Osteocyte (in vitro differentiated cells): Measurements from ENCODE around the gene WWTR1. TPM values are rescaled to one million over a fixed set of nuclear protein-coding genes. Genes with fewer than 3 reads are reported as not detected.

Experiments used
- DNase-seq: peaks from one replicate; pipeline ENCODE4 v3.0.0; 2021; ENCODE audit warnings: mixed read lengths; ENCODE audit not compliant: unreplicated experiment; ENCODE audit errors: extremely low spot score
- H3K27ac Mint-ChIP-seq: one replicate; pipeline ENCODE4 v1.8.0; 2021; ENCODE audit warnings: mild to moderate bottlenecking, mixed read lengths; ENCODE audit not compliant: unreplicated experiment
- H3K27me3 Mint-ChIP-seq: one replicate; pipeline ENCODE4 v1.8.0; 2021; ENCODE audit warnings: mixed read lengths; ENCODE audit not compliant: unreplicated experiment
- H3K36me3 Mint-ChIP-seq: one replicate; pipeline ENCODE4 v1.8.0; 2021; ENCODE audit warnings: mixed read lengths; ENCODE audit not compliant: unreplicated experiment
- H3K4me1 Mint-ChIP-seq: one replicate; pipeline ENCODE4 v1.8.0; 2021; ENCODE audit warnings: mixed read lengths; ENCODE audit not compliant: unreplicated experiment
- H3K4me3 Mint-ChIP-seq: one replicate; pipeline ENCODE4 v1.8.0; 2021; ENCODE audit warnings: mild to moderate bottlenecking, moderate library complexity, mixed read lengths; ENCODE audit not compliant: unreplicated experiment
- H3K9me3 Mint-ChIP-seq: one replicate; pipeline ENCODE4 v1.8.0; 2021; ENCODE audit warnings: mixed read lengths; ENCODE audit not compliant: unreplicated experiment
- total RNA-seq: library from RNA; stranded (reverse); gene quantifications from 2 replicates; pipeline ENCODE4 v1.2.1, GENCODE V29; 2021
- TF ChIP-seq, protein P1 (sequence below): fragments of 200-600 bp; sonication (generic); IDR thresholded peaks from 2 replicates; pipeline ENCODE4 v1.5.0; 2021; ENCODE audit warnings: antibody characterized with exemption, mild to moderate bottlenecking, moderate library complexity

Gene WWTR1
- total RNA-seq, 1 donor from 2014 or later: 120 TPM

DNA sequence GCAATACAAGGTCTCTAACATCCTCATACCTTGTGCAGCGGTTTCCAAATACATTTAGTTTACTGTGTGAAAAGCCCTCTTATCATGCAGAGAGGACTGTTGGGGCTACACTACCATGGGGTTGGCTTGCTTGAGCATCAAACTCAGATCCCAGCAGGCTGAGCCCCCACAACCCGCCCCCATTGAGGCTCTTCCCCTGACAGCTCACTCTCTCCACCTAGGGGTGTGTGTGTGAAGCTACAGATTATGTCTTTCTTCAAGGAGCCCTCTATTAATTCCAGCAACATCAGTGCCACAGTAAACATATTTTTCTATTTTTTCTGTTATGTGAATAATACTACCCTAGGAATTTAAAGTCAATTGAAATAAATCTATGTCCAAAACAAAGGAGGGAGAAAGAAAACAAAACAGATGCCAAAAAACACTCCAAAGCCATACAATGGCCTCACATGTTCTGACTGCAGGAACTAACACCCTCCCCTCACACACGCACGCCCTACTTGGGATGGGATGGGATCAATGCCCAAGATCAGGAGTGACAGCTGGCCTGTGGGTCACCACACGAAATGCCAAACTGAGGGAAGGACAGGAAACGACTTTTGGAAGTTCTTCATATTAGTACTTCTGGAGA is 168.7 kb downstream of the WWTR1 start:
- TF ChIP-seq, protein P1, sequence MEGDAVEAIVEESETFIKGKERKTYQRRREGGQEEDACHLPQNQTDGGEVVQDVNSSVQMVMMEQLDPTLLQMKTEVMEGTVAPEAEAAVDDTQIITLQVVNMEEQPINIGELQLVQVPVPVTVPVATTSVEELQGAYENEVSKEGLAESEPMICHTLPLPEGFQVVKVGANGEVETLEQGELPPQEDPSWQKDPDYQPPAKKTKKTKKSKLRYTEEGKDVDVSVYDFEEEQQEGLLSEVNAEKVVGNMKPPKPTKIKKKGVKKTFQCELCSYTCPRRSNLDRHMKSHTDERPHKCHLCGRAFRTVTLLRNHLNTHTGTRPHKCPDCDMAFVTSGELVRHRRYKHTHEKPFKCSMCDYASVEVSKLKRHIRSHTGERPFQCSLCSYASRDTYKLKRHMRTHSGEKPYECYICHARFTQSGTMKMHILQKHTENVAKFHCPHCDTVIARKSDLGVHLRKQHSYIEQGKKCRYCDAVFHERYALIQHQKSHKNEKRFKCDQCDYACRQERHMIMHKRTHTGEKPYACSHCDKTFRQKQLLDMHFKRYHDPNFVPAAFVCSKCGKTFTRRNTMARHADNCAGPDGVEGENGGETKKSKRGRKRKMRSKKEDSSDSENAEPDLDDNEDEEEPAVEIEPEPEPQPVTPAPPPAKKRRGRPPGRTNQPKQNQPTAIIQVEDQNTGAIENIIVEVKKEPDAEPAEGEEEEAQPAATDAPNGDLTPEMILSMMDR: peak; percentile 68
- Mint-ChIP-seq H3K4me1 (peaks cover 12% of the 10 kb centered on the region), H3K27me3 (no peaks in the 10 kb centered on the region), H3K27ac (no peak overlapping the region), H3K36me3 (no peaks in the 10 kb centered on the region), H3K9me3 (no peaks in the 10 kb centered on the region), H3K4me3 (no peak overlapping the region)
- no peak for DNase-seq

DNA sequence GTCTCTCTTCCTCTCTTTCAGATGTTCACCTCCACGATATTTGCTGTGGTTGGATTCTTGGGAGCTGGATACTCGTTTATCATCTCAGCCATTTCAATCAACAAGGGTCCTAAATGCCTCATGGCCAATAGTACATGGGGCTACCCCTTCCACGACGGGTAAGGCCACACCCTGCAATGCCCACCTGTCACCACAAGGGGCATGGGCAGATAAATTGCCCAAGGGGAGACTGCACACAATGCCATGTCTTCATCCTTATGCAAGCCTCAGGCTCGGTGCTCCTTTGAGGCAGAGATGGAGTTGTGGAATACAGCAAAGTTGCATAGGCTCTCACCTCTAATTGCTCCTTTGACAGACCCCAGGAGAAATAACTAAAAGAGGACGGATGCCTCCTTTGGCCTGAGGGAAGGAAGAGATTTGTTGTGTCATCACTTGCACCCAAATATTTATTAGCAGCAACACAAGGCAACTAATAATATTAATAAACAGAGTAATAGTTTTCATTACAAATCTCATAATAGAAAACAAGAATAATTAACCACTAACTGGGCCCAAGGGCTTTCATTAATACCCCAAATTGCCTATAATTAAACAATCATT is 170.1 kb downstream of the WWTR1 start:
- H3K4me3 Mint-ChIP-seq: no peak overlapping the region
- H3K27ac Mint-ChIP-seq: no peak overlapping the region
- no peaks in the 10 kb centered on the region for H3K9me3 Mint-ChIP-seq
- TF ChIP-seq, protein P1: no peak
- H3K36me3 Mint-ChIP-seq: no peaks in the 10 kb centered on the region
- no peak for DNase-seq
- no peaks in the 10 kb centered on the region for H3K27me3 Mint-ChIP-seq
- H3K4me1 Mint-ChIP-seq: peaks cover 10% of the 10 kb centered on the region

DNA sequence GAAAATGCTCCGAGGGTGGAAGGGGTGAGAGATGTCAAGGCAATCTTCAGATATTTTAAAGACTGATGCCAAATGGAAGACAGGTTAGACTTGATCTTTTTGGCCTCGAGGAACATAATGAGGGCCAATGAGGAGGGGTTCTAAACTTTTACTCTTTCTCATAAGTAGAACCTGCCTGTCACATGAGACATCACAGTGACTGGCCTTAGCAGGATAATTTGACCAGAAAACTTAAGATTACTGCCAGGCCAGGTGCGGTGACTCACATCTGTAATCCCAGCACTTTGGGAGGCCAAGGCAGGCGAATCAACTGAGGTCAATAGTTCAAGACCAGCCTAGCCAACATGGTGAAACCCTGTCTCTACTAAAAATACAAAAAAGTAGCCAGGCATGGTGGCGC is 171.1 kb downstream of the WWTR1 start:
- TF ChIP-seq, protein P1: no peak
- DNase-seq: no peak
- no peaks in the 10 kb centered on the region for H3K36me3 Mint-ChIP-seq
- no peaks in the 10 kb centered on the region for H3K9me3 Mint-ChIP-seq
- no peak overlapping the region for H3K27ac Mint-ChIP-seq
- peaks cover 10% of the 10 kb centered on the region for H3K4me1 Mint-ChIP-seq
- H3K4me3 Mint-ChIP-seq: no peak overlapping the region
- no peaks in the 10 kb centered on the region for H3K27me3 Mint-ChIP-seq

DNA sequence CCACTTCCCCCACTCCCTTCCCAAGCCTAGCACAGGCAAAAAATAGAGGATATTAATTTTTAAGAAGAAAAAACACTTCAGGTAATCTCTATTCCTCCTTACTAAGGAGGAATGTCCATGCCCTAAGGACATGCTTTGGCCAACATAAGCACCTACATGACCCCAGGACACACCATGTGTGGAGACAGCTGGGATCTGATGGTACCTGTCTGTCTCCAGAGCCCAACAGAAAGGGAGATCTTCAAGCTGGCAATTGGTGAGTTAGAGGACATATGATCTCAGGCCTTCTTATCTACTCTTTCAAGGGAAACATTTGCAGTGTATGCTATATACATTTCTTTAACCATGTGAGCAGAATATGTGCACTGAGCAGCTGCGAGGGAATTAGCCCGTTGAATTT is 176.3 kb downstream of the WWTR1 start:
- TF ChIP-seq, protein P1: no peak

DNA sequence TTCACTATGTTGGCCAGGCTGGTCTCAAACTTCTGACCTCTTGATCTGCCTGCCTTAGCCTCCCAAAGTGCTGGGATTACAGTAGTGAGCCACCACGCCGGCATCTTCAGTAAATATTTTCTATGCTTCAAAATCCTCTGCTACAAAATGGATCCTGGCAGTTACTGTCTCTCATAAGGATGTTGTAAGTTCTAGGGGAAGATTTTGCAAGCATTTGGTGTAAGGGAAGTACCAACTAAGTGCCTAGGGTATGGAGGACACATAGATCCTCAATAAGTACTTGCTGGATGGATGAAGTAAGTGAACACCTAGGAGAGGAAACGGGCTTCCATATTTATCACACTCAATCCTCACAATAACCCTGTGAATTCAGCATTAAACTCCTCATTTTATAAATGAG is 176.8 kb downstream of the WWTR1 start:
- no peak overlapping the region for H3K27ac Mint-ChIP-seq
- no peak overlapping the region for H3K4me3 Mint-ChIP-seq
- DNase-seq: no peak
- no peaks in the 10 kb centered on the region for H3K27me3 Mint-ChIP-seq
- no peaks in the 10 kb centered on the region for H3K9me3 Mint-ChIP-seq
- no peaks in the 10 kb centered on the region for H3K36me3 Mint-ChIP-seq
- H3K4me1 Mint-ChIP-seq: peaks cover 11% of the 10 kb centered on the region
- TF ChIP-seq, protein P1: no peak

More for the DNA sequence above, 176.3 kb downstream of the WWTR1 start:
- no peaks in the 10 kb centered on the region for H3K9me3 Mint-ChIP-seq
- H3K27me3 Mint-ChIP-seq: no peaks in the 10 kb centered on the region
- H3K27ac Mint-ChIP-seq: no peak overlapping the region
- H3K4me1 Mint-ChIP-seq: peaks cover 13% of the 10 kb centered on the region
- no peaks in the 10 kb centered on the region for H3K36me3 Mint-ChIP-seq
- H3K4me3 Mint-ChIP-seq: no peak overlapping the region
- no peak for DNase-seq
